Epithelial cell of esophagus (primary cell): ENCODE data around the gene RASSF7.
A peak's percentile ranks its signal among the peaks of the same experiment; 100 is the strongest.

Experiments used
- DNase-seq: peaks from one replicate; pipeline ENCODE4 v3.0.0; 2010; ENCODE audit warnings: low read depth
- H3K4me3 ChIP-seq: 2 replicates; pipeline ENCODE4 v1.5.1; 2011; ENCODE audit warnings: mild to moderate bottlenecking, low read length, control low read depth
- TF ChIP-seq, protein P1 (sequence below): IDR thresholded peaks from 2 replicates; pipeline ENCODE4 v1.5.1; 2011; ENCODE audit warnings: low read depth, mild to moderate bottlenecking, low read length, control low read depth, inconsistent platforms; ENCODE audit not compliant: insufficient read depth; ENCODE audit errors: missing control alignments

The RASSF7 gene

GRCh38 chr11:563812-564578 lies 3.2 kb downstream of the RASSF7 start:
- no peak overlapping the region for H3K4me3 ChIP-seq
- TF ChIP-seq, protein P1, sequence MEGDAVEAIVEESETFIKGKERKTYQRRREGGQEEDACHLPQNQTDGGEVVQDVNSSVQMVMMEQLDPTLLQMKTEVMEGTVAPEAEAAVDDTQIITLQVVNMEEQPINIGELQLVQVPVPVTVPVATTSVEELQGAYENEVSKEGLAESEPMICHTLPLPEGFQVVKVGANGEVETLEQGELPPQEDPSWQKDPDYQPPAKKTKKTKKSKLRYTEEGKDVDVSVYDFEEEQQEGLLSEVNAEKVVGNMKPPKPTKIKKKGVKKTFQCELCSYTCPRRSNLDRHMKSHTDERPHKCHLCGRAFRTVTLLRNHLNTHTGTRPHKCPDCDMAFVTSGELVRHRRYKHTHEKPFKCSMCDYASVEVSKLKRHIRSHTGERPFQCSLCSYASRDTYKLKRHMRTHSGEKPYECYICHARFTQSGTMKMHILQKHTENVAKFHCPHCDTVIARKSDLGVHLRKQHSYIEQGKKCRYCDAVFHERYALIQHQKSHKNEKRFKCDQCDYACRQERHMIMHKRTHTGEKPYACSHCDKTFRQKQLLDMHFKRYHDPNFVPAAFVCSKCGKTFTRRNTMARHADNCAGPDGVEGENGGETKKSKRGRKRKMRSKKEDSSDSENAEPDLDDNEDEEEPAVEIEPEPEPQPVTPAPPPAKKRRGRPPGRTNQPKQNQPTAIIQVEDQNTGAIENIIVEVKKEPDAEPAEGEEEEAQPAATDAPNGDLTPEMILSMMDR, result no peak
- peak; percentile 77 for DNase-seq

- TF ChIP-seq, protein P1, result no peak
- no peak overlapping the region for H3K4me3 ChIP-seq
- no peak for DNase-seq
Observed at GRCh38 chr11:565921-566509, 5.2 kb downstream of the RASSF7 start.

DNA sequence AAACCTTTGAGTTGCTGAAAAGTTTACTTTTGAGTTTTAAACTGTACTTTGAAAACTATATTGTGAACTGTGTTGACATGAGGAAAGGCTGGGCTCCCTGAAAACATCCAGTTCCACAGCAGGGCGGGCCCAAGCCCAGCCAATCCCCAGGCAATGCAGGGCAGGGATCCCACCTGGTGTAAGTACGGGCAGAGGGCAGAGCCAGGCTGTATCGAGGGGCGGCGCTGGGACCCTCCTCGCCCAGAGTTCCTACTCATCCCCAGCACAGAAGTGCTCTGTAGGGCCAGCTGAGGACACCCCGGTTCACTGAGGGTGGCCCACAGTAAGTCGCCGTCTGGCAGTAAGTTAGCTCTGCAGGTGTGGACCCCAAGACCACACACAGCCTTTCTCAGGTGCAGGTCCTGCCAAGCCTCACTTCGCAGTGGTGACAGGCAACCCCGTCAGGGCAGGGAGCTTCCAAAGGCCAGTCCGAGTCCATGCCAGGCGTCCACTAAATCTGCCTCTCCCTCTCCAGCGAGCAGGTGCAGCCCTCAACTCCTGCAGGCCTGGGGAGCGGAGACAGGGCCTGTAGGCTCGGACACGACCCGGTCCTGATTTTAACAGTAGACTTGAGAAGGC lies 6.3 kb downstream of the RASSF7 start:
- peak overlapping the region; percentile 83 for H3K4me3 ChIP-seq
- no peak for DNase-seq
- TF ChIP-seq, protein P1, result no peak

DNA sequence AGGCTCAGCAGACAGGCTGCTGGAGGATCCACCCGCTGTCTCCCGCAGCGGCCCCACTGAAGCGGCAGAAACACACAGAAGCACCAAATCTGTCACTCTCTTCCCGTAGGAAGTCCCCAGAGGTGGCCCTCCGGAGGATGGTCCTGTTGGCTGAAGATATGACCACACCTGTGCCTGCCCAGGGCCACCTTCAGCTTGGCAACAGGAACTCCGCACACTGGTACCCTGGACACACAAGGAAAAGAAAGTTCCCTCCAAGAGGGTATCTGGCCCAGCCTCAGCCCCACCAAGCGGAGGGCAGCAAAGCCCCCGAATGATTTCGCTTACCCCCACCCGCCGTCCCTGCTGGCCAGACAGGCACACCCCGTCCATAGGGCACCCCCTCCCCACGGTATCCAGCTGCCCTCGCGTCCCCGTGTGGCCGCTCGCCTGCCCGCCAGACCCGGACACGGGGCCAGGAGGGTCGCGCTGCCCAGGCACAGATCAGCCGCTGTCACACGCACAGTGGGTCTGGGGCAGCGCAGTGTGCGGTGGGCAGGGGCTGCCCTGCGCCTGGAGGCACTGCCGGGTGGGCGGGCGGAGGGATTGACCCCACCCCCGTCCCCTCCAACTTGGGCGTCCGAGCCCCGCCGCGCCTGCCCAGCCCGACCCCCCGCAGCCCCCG lies 7.0 kb downstream of the RASSF7 start:
- H3K4me3 ChIP-seq, result peak overlapping the region; percentile 83
- TF ChIP-seq, protein P1, result no peak
- no peak for DNase-seq

- peak overlapping the region; percentile 83 for H3K4me3 ChIP-seq
- DNase-seq, result peak; percentile 96
- TF ChIP-seq, protein P1, result no peak
Observed at GRCh38 chr11:568306-569157, 7.8 kb downstream of the RASSF7 start.

GRCh38 chr11:569158-569885 lies 8.6 kb downstream of the RASSF7 start:
- no peak for DNase-seq
- peak overlapping the region; percentile 61 for H3K4me3 ChIP-seq
- TF ChIP-seq, protein P1, result no peak
